Measurements from ENCODE around the gene HSBP1. TPM values are rescaled to one million over a fixed set of nuclear protein-coding genes. Genes with fewer than 3 reads are reported as not detected.
A peak's percentile ranks its signal among the peaks of the same experiment; 100 is the strongest.

The HSBP1 gene
- polyA plus RNA-seq, 1 donor from 2014 or later, result 41.4 TPM

- Mint-ChIP-seq H3K4me1 (peaks cover 9 to 17% (median 17%) of the 10 kb centered on the region in 3 donors), H3K4me3 (peak overlapping the region in 1 of 4 donors; percentile 38), H3K27ac (peak overlapping the region in 1 of 3 donors; percentile 63), H3K9me3 (no peaks in the 10 kb centered on the region), H3K27me3 (no peaks in the 10 kb centered on the region), H3K36me3 (no peaks in the 10 kb centered on the region)
Measured at GRCh38 chr16:83813823-83814658, 6.3 kb downstream of the HSBP1 start.

GRCh38 chr16:83814659-83814985 lies 6.8 kb downstream of the HSBP1 start:
- Mint-ChIP-seq H3K27ac (no peak overlapping the region), H3K4me3 (peak overlapping the region in 1 of 4 donors; percentile 38), H3K9me3 (no peaks in the 10 kb centered on the region), H3K27me3 (no peaks in the 10 kb centered on the region), H3K36me3 (no peaks in the 10 kb centered on the region), H3K4me1 (peaks cover 7 to 16% (median 15%) of the 10 kb centered on the region in 3 donors)

- no peak overlapping the region for H3K27ac Mint-ChIP-seq
- H3K4me3 Mint-ChIP-seq, result no peak overlapping the region
- peaks cover 2 to 8% (median 7%) of the 10 kb centered on the region in 3 donors for H3K4me1 Mint-ChIP-seq
- H3K9me3 Mint-ChIP-seq, result no peaks in the 10 kb centered on the region
- no peaks in the 10 kb centered on the region for H3K27me3 Mint-ChIP-seq
- H3K36me3 Mint-ChIP-seq, result no peaks in the 10 kb centered on the region
Measured at GRCh38 chr16:83817022-83817421, 9.2 kb downstream of the HSBP1 start.

- peaks cover 6% of the 10 kb centered on the region for H3K27me3 Mint-ChIP-seq
- peaks cover 0 to 7% (median 5%) of the 10 kb centered on the region in 3 donors for H3K4me1 Mint-ChIP-seq
- no peak overlapping the region for H3K27ac Mint-ChIP-seq
- H3K36me3 Mint-ChIP-seq, result peaks cover 2% of the 10 kb centered on the region
- no peak overlapping the region for H3K4me3 Mint-ChIP-seq
- H3K9me3 Mint-ChIP-seq, result no peaks in the 10 kb centered on the region
Measured at GRCh38 chr16:83818276-83818675, 10.5 kb downstream of the HSBP1 start.

- Mint-ChIP-seq H3K27me3 (peaks cover 6% of the 10 kb centered on the region), H3K27ac (no peak overlapping the region), H3K36me3 (peaks cover 2% of the 10 kb centered on the region), H3K9me3 (no peaks in the 10 kb centered on the region), H3K4me3 (no peak overlapping the region), H3K4me1 (peaks cover 0 to 3% (median under 1%) of the 10 kb centered on the region in 3 donors)
Measured at GRCh38 chr16:83819361-83819760, 11.6 kb downstream of the HSBP1 start.

- Mint-ChIP-seq H3K9me3 (no peaks in the 10 kb centered on the region), H3K4me1 (peaks cover 0 to 9% (median 6%) of the 10 kb centered on the region in 3 donors), H3K27ac (peak overlapping the region in 2 of 3 donors; percentile 64 to 83), H3K36me3 (peaks cover 3% of the 10 kb centered on the region), H3K27me3 (peaks cover 6% of the 10 kb centered on the region), H3K4me3 (no peak overlapping the region)
Measured at GRCh38 chr16:83826146-83826913, 18.6 kb downstream of the HSBP1 start.

GRCh38 chr16:83830091-83830768 lies 22.5 kb downstream of the HSBP1 start:
- H3K4me3 Mint-ChIP-seq, result no peak overlapping the region
- peaks cover 2% of the 10 kb centered on the region for H3K27me3 Mint-ChIP-seq
- no peaks in the 10 kb centered on the region for H3K9me3 Mint-ChIP-seq
- peaks cover 0 to 9% (median 8%) of the 10 kb centered on the region in 3 donors for H3K4me1 Mint-ChIP-seq
- H3K36me3 Mint-ChIP-seq, result peaks cover 2% of the 10 kb centered on the region
- no peak overlapping the region for H3K27ac Mint-ChIP-seq

- H3K36me3 Mint-ChIP-seq, result peaks cover 2% of the 10 kb centered on the region
- peaks cover 2 to 9% (median 6%) of the 10 kb centered on the region in 3 donors for H3K4me1 Mint-ChIP-seq
- no peak overlapping the region for H3K4me3 Mint-ChIP-seq
- no peaks in the 10 kb centered on the region for H3K9me3 Mint-ChIP-seq
- no peak overlapping the region for H3K27ac Mint-ChIP-seq
- peaks cover 4% of the 10 kb centered on the region for H3K27me3 Mint-ChIP-seq
Measured at GRCh38 chr16:83830769-83831455, 23.1 kb downstream of the HSBP1 start.

- Mint-ChIP-seq H3K36me3 (peaks cover 2% of the 10 kb centered on the region), H3K27ac (peak overlapping the region in 1 of 3 donors; percentile 50), H3K9me3 (no peaks in the 10 kb centered on the region), H3K4me3 (no peak overlapping the region), H3K27me3 (peaks cover 6% of the 10 kb centered on the region), H3K4me1 (peaks cover 2 to 7% (median 5%) of the 10 kb centered on the region in 3 donors)
Measured at GRCh38 chr16:83831456-83831987, 23.7 kb downstream of the HSBP1 start.

GRCh38 chr16:83833921-83834320 lies 26.1 kb downstream of the HSBP1 start:
- Mint-ChIP-seq H3K4me1 (peaks cover 2 to 5% (median 3%) of the 10 kb centered on the region in 3 donors), H3K27ac (no peak overlapping the region), H3K9me3 (no peaks in the 10 kb centered on the region), H3K36me3 (peaks cover 2% of the 10 kb centered on the region), H3K27me3 (peaks cover 6% of the 10 kb centered on the region), H3K4me3 (no peak overlapping the region)

- peaks cover 2% of the 10 kb centered on the region for H3K36me3 Mint-ChIP-seq
- no peak overlapping the region for H3K27ac Mint-ChIP-seq
- peaks cover 6% of the 10 kb centered on the region for H3K27me3 Mint-ChIP-seq
- peaks cover 3 to 5% (median 5%) of the 10 kb centered on the region in 3 donors for H3K4me1 Mint-ChIP-seq
- H3K4me3 Mint-ChIP-seq, result peak overlapping the region in 1 of 4 donors; percentile 54
- H3K9me3 Mint-ChIP-seq, result no peaks in the 10 kb centered on the region
Measured at GRCh38 chr16:83835586-83836566, 28.1 kb downstream of the HSBP1 start.

GRCh38 chr16:83837566-83837965 lies 29.8 kb downstream of the HSBP1 start:
- peaks cover 12 to 18% (median 14%) of the 10 kb centered on the region in 3 donors for H3K4me1 Mint-ChIP-seq
- no peak overlapping the region for H3K4me3 Mint-ChIP-seq
- H3K27ac Mint-ChIP-seq, result no peak overlapping the region
- no peaks in the 10 kb centered on the region for H3K9me3 Mint-ChIP-seq
- peaks cover 5% of the 10 kb centered on the region for H3K27me3 Mint-ChIP-seq
- peaks cover 2% of the 10 kb centered on the region for H3K36me3 Mint-ChIP-seq

- H3K27ac Mint-ChIP-seq, result no peak overlapping the region
- peaks cover 5% of the 10 kb centered on the region for H3K27me3 Mint-ChIP-seq
- no peaks in the 10 kb centered on the region for H3K9me3 Mint-ChIP-seq
- H3K36me3 Mint-ChIP-seq, result no peaks in the 10 kb centered on the region
- peaks cover 17 to 23% (median 18%) of the 10 kb centered on the region in 3 donors for H3K4me1 Mint-ChIP-seq
- no peak overlapping the region for H3K4me3 Mint-ChIP-seq
Measured at GRCh38 chr16:83838151-83838550, 30.4 kb downstream of the HSBP1 start.
